ENCODE results near the gene TTC38. TPM values are rescaled to one million over a fixed set of nuclear protein-coding genes. Genes with fewer than 3 reads are reported as not detected.
"Not testable (repeated sequence)": the region's sequence is repeated elsewhere in the genome, so short reads cannot be mapped to it uniquely, and the experiment has no call there.

TTC38 gene
- total RNA-seq, 1 donor from 2014 or later, result 6.5 TPM

- no peak for FAIRE-seq
- DNase-seq (ENCODE audit: low spot score in 2 of 2), result no peak
Observed at GRCh38 chr22:46244771-46245170, 23.0 kb upstream of the TTC38 start.

- DNase-seq (ENCODE audit: low spot score in 2 of 2) (peak in 1 of 2 donors; percentile 61), FAIRE-seq (no peak)
Observed at GRCh38 chr22:46245511-46245910, 22.3 kb upstream of the TTC38 start.

- FAIRE-seq, result no peak
- no peak for DNase-seq (ENCODE audit: low spot score in 2 of 2)
Observed at GRCh38 chr22:46246178-46246577, 21.6 kb upstream of the TTC38 start.

GRCh38 chr22:46247443-46247975, 20.3 kb upstream of the TTC38 start:
- no peak for DNase-seq (ENCODE audit: low spot score in 2 of 2)
- no peak for FAIRE-seq

GRCh38 chr22:46250035-46250782, 17.6 kb upstream of the TTC38 start, which contains the start of gene CDPF1:
Gene CDPF1, minus strand, starts transcription at chr22:46250293. Its CDS starts 2,009 bp downstream, at chr22:46248284.
- FAIRE-seq (no peak), DNase-seq (ENCODE audit: low spot score in 2 of 2) (peak; percentile 93 to 95)

- no peak for FAIRE-seq
- DNase-seq (ENCODE audit: low spot score in 2 of 2), result no peak
Observed at GRCh38 chr22:46250783-46251125, 17.1 kb upstream of the TTC38 start.

GRCh38 chr22:46251266-46251665, 16.5 kb upstream of the TTC38 start:
- FAIRE-seq (no peak), DNase-seq (ENCODE audit: low spot score in 2 of 2) (no peak)

- DNase-seq (ENCODE audit: low spot score in 2 of 2), result no peak
- FAIRE-seq, result no peak
Observed at GRCh38 chr22:46251816-46252380, 15.9 kb upstream of the TTC38 start.

- no peak for DNase-seq (ENCODE audit: low spot score in 2 of 2)
- no peak for FAIRE-seq
Observed at GRCh38 chr22:46256358-46256958, 11.3 kb upstream of the TTC38 start.

- FAIRE-seq (no peak), DNase-seq (ENCODE audit: low spot score in 2 of 2) (no peak)
Observed at GRCh38 chr22:46259374-46259773, 8.4 kb upstream of the TTC38 start.

GRCh38 chr22:46260038-46260437, 7.8 kb upstream of the TTC38 start:
- FAIRE-seq, result no peak
- no peak for DNase-seq (ENCODE audit: low spot score in 2 of 2)

GRCh38 chr22:46262449-46263215, 5.2 kb upstream of the TTC38 start:
- DNase-seq (ENCODE audit: low spot score in 2 of 2) (peak; percentile 43 to 48), FAIRE-seq (no peak)

- FAIRE-seq (no peak), DNase-seq (ENCODE audit: low spot score in 2 of 2) (no peak)
Observed at GRCh38 chr22:46263216-46263590, 4.6 kb upstream of the TTC38 start, which contains the start of gene PKDREJ. Gene PKDREJ, minus strand, starts transcription at chr22:46263343. Its CDS starts 21 bp downstream, at chr22:46263322.

GRCh38 chr22:46264520-46264919, 3.3 kb upstream of the TTC38 start:
- FAIRE-seq; DNase-seq (ENCODE audit: low spot score in 2 of 2): not testable (repeated sequence)

- not testable (repeated sequence) for FAIRE-seq; DNase-seq (ENCODE audit: low spot score in 2 of 2)
Observed at GRCh38 chr22:46265627-46266026, 2.2 kb upstream of the TTC38 start.

- FAIRE-seq (no peak), DNase-seq (ENCODE audit: low spot score in 2 of 2) (no peak)
Observed at GRCh38 chr22:46269564-46269963, 1.8 kb downstream of the TTC38 start.

GRCh38 chr22:46272196-46272595, 4.4 kb downstream of the TTC38 start:
- no peak for DNase-seq (ENCODE audit: low spot score in 2 of 2)
- FAIRE-seq, result no peak

GRCh38 chr22:46272762-46273431, 5.1 kb downstream of the TTC38 start:
- DNase-seq (ENCODE audit: low spot score in 2 of 2), result no peak
- FAIRE-seq, result no peak

- FAIRE-seq (no peak), DNase-seq (ENCODE audit: low spot score in 2 of 2) (no peak)
Observed at GRCh38 chr22:46273432-46274148, 5.8 kb downstream of the TTC38 start.
